Measurements from ENCODE around the gene KLHL29. TPM values are rescaled to one million over a fixed set of nuclear protein-coding genes. Genes with fewer than 3 reads are reported as not detected.

The KLHL29 gene
- total RNA-seq, 1 experiment from 2014 or later = 3.4 TPM

DNA sequence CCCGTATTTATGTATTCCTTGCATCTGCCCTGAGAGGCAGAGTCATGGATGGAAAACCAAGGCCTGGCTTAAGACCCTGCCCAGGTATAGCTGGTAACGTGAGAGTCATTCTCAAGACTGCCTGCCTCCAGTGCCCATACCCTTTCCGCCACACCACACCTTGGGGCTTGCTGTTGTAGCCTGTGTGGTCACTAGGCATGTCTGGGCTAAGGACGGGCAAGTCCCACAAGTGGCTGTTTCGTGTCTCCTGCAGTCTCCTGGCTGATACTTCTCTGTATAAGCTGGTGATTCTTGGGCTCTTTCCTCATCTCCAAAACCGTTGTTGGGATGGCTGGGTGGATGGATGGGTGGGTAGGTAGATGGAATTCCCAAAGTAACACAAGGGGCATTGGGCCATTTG lies 269.8 kb downstream of the KLHL29 start:
- Histone ChIP-seq H4K20me1 (ENCODE audit: insufficient read depth) (no peaks in the 10 kb centered on the region), H3F3A (ENCODE audit: insufficient read depth, low read depth) (no peaks in the 10 kb centered on the region), H3K4me3 (no peak overlapping the region), H3K9me2 (ENCODE audit: insufficient read depth) (no peaks in the 10 kb centered on the region), H3K9me3 (ENCODE audit: insufficient read depth, low read depth) (no peaks in the 10 kb centered on the region), H3K4me1 (replicated peaks; ENCODE audit: insufficient read depth) (peaks cover 7% of the 10 kb centered on the region), H3K79me2 (ENCODE audit: low read depth) (no peaks in the 10 kb centered on the region), H2AFZ (no peak overlapping the region), H3K27ac (no peak overlapping the region), H3K27me3 (ENCODE audit: insufficient read depth, low read depth) (no peaks in the 10 kb centered on the region), H3K36me3 (ENCODE audit: low read depth) (no peaks in the 10 kb centered on the region), H3K4me2 (no peak overlapping the region)
- intact Hi-C loops (cut with micrococcal nuclease; ENCODE audit: unreplicated experiment) = no loop called here
- no peak for DNase-seq
- POLR2A ChIA-PET (ENCODE audit: unreplicated experiment) = no interaction called here
- BruUV-seq (replicated peaks) = no TSS peak
- TF ChIP-seq, protein P1, sequence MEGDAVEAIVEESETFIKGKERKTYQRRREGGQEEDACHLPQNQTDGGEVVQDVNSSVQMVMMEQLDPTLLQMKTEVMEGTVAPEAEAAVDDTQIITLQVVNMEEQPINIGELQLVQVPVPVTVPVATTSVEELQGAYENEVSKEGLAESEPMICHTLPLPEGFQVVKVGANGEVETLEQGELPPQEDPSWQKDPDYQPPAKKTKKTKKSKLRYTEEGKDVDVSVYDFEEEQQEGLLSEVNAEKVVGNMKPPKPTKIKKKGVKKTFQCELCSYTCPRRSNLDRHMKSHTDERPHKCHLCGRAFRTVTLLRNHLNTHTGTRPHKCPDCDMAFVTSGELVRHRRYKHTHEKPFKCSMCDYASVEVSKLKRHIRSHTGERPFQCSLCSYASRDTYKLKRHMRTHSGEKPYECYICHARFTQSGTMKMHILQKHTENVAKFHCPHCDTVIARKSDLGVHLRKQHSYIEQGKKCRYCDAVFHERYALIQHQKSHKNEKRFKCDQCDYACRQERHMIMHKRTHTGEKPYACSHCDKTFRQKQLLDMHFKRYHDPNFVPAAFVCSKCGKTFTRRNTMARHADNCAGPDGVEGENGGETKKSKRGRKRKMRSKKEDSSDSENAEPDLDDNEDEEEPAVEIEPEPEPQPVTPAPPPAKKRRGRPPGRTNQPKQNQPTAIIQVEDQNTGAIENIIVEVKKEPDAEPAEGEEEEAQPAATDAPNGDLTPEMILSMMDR (conservative IDR thresholded peaks at IDR 0.05) = no peak
- TF ChIP-seq EZH2 (IDR thresholded peaks at IDR 0.05; ENCODE audit: low read depth) = no peak
- CTCF ChIA-PET = no interaction called here

DNA sequence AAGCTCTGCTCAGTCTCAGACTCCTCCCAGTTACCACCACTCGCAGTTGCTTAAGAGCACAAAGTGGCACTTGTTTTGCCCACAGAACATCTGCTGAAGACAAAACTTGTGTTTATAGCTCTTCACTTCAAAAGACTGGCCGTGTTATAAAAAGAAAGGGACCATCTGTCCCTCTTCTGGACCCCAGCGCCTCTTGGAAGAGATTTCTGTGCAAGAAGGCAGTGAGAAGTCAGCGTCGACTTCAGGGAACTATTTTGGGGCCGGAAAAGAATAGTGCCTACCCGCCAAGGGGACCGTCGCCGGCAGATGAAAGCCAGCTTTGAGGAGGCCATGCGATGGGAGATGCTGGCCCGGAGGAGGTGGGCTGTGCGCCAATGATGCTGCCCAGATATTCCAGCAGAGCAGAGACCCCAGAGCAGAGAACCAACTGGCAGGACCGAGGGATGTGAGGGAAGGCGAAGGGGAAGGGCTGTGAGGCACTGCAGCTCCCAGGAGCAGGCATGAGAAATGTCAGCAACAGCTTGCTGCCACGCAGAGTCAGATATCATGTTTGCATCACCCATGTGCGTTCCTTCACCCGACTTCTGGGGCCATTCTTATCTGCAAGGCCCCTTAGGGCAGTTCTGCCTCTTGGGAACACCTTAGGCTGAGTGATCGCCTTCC lies 271.1 kb downstream of the KLHL29 start:
- Histone ChIP-seq H2AFZ (no peak overlapping the region), H4K20me1 (ENCODE audit: insufficient read depth) (no peaks in the 10 kb centered on the region), H3K4me2 (no peak overlapping the region), H3F3A (ENCODE audit: insufficient read depth, low read depth) (no peaks in the 10 kb centered on the region), H3K4me1 (replicated peaks; ENCODE audit: insufficient read depth) (no peaks in the 10 kb centered on the region), H3K27ac (no peak overlapping the region), H3K9me2 (ENCODE audit: insufficient read depth) (no peaks in the 10 kb centered on the region), H3K4me3 (no peak overlapping the region), H3K27me3 (ENCODE audit: insufficient read depth, low read depth) (no peaks in the 10 kb centered on the region), H3K79me2 (ENCODE audit: low read depth) (no peaks in the 10 kb centered on the region), H3K36me3 (ENCODE audit: low read depth) (no peaks in the 10 kb centered on the region), H3K9me3 (ENCODE audit: insufficient read depth, low read depth) (no peaks in the 10 kb centered on the region)
- ChIA-PET POLR2A (ENCODE audit: unreplicated experiment) (interaction anchor here (0.7 kb wide), 1 partner anchor 101 kb away, joined by 3 read pairs; no protein-coding TSS in a partner anchor), CTCF (interaction anchor here (0.6 kb wide), 1 partner anchor 401 kb away, joined by 3 read pairs; no protein-coding TSS in a partner anchor)
- TF ChIP-seq, protein P1 (conservative IDR thresholded peaks at IDR 0.05) = no peak
- no peak for TF ChIP-seq EZH2 (IDR thresholded peaks at IDR 0.05; ENCODE audit: low read depth)
- BruUV-seq (replicated peaks) = no TSS peak
- no peak for DNase-seq
- intact Hi-C loops (cut with micrococcal nuclease; ENCODE audit: unreplicated experiment) = no loop called here

DNA sequence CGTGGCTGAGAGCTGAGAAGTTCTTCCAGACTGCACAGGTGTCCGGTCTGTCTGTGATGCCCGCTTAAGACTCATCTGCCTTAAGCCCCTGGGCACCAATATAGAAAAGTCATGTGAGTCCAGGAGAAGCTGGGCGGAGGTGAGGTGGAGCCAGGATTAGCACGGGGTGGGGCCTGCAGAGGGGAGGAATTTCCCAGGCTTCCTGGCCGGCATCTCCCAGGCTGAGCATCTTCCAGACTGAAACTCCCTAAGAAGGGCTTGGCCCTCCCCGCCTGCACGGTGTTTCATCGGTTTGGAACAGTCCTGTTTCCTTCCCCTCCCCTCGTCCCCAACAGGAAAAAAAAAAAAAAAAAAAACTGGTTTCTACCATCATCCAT lies 271.6 kb downstream of the KLHL29 start:
- Histone ChIP-seq H3F3A (ENCODE audit: insufficient read depth, low read depth) (no peaks in the 10 kb centered on the region), H2AFZ (no peak overlapping the region), H4K20me1 (ENCODE audit: insufficient read depth) (no peaks in the 10 kb centered on the region), H3K27me3 (ENCODE audit: insufficient read depth, low read depth) (no peaks in the 10 kb centered on the region), H3K4me2 (no peak overlapping the region), H3K36me3 (ENCODE audit: low read depth) (no peaks in the 10 kb centered on the region), H3K4me3 (no peak overlapping the region), H3K9me2 (ENCODE audit: insufficient read depth) (no peaks in the 10 kb centered on the region), H3K4me1 (replicated peaks; ENCODE audit: insufficient read depth) (no peaks in the 10 kb centered on the region), H3K79me2 (ENCODE audit: low read depth) (no peaks in the 10 kb centered on the region), H3K9me3 (ENCODE audit: insufficient read depth, low read depth) (no peaks in the 10 kb centered on the region), H3K27ac (no peak overlapping the region)
- ChIA-PET POLR2A (ENCODE audit: unreplicated experiment) (interaction anchor here (0.7 kb wide), 1 partner anchor 101 kb away, joined by 3 read pairs; no protein-coding TSS in a partner anchor), CTCF (no interaction called here)
- TF ChIP-seq, protein P1 (conservative IDR thresholded peaks at IDR 0.05) = no peak
- no peak for TF ChIP-seq EZH2 (IDR thresholded peaks at IDR 0.05; ENCODE audit: low read depth)
- no peak for DNase-seq
- no TSS peak for BruUV-seq (replicated peaks)
- intact Hi-C loops (cut with micrococcal nuclease; ENCODE audit: unreplicated experiment) = no loop called here
